NCI-H1105 treated with DMSO at 0.1 percent for 48 hours (cell line): ENCODE data around the gene ZNF333.

Source experiments
- DNase-seq: peaks from one replicate; lab custom pipeline; 2025; lab: John Stamatoyannopoulos, UW

ZNF333 gene

GRCh38 chr19:14689598-14690503, at the start of gene ZNF333:
ZNF333 (plus strand) TSS chr19:14690048; CDS start chr19:14693492, 3,444 bp downstream.
- DNase-seq: peak; percentile 86

GRCh38 chr19:14648506-14648905, 41.3 kb upstream of the ZNF333 start:
- DNase-seq: no peak

GRCh38 chr19:14649020-14649419, 40.8 kb upstream of the ZNF333 start:
- no peak for DNase-seq

- DNase-seq: no peak
Observed at GRCh38 chr19:14650161-14650560, 39.7 kb upstream of the ZNF333 start.

GRCh38 chr19:14654786-14655560, 34.9 kb upstream of the ZNF333 start:
- DNase-seq: no peak

GRCh38 chr19:14655726-14656125, 34.1 kb upstream of the ZNF333 start:
- DNase-seq: no peak

GRCh38 chr19:14659874-14660489, 29.9 kb upstream of the ZNF333 start:
- DNase-seq: no peak

- DNase-seq: no peak
Observed at GRCh38 chr19:14661372-14661924, 28.4 kb upstream of the ZNF333 start.

GRCh38 chr19:14669940-14670339, 19.9 kb upstream of the ZNF333 start:
- DNase-seq: no peak

- DNase-seq: no peak
Observed at GRCh38 chr19:14670408-14670807, 19.4 kb upstream of the ZNF333 start.

- DNase-seq: no peak
Observed at GRCh38 chr19:14672188-14672872, 17.5 kb upstream of the ZNF333 start.

GRCh38 chr19:14673088-14673487, 16.8 kb upstream of the ZNF333 start:
- DNase-seq: no peak

GRCh38 chr19:14674764-14675163, 15.1 kb upstream of the ZNF333 start, which contains the start of gene ADGRE3:
ADGRE3 (minus strand) TSS chr19:14674844; CDS start chr19:14674770, 74 bp downstream.
- DNase-seq: no peak

- no peak for DNase-seq
Observed at GRCh38 chr19:14676762-14677161, 13.1 kb upstream of the ZNF333 start.

- DNase-seq: no peak
Observed at GRCh38 chr19:14677464-14677863, 12.4 kb upstream of the ZNF333 start.

- DNase-seq: no peak
Observed at GRCh38 chr19:14678199-14678598, 11.6 kb upstream of the ZNF333 start.

GRCh38 chr19:14682084-14682483, 7.8 kb upstream of the ZNF333 start:
- DNase-seq: no peak

- no peak for DNase-seq
Observed at GRCh38 chr19:14683439-14683838, 6.4 kb upstream of the ZNF333 start.

- DNase-seq: no peak
Observed at GRCh38 chr19:14686411-14686810, 3.4 kb upstream of the ZNF333 start.

GRCh38 chr19:14694641-14695266, 4.9 kb downstream of the ZNF333 start:
- DNase-seq: no peak

- DNase-seq: no peak
Observed at GRCh38 chr19:14695471-14695870, 5.6 kb downstream of the ZNF333 start.
